PC-9 (cell line): ENCODE measurements around the gene RFTN2.

ENCODE experiments used
- CTCF ChIP-seq: fragments of 200-600 bp; sonication (generic); conservative IDR thresholded peaks from 2 replicates; pipeline ENCODE4 v1.6.1; 2017; ENCODE audit warnings: mixed run types, antibody characterized with exemption, mild to moderate bottlenecking, moderate library complexity
- EZH2 ChIP-seq: fragments of 200-600 bp; sonication (generic); IDR thresholded peaks from 2 replicates; pipeline ENCODE4 v1.8.0; 2017; ENCODE audit warnings: antibody characterized with exemption, low read depth

- TF ChIP-seq CTCF (no peak), EZH2 (no peak)
Observed at GRCh38 chr2:197604117-197604860, 71.1 kb downstream of the RFTN2 start.
